Muscle layer of colon (tissue), 2 donors: ENCODE measurements around the gene PICALM.
"Not testable (repeated sequence)": the region's sequence is repeated elsewhere in the genome, so short reads cannot be mapped to it uniquely, and the experiment has no call there.

Source experiments
- H3K27ac ChIP-seq: one replicate; pipeline ENCODE4 v1.7.0; 2013; ENCODE audit warnings: low read depth, mild to moderate bottlenecking, low read length, moderate library complexity
- H3K27me3 ChIP-seq, 2 donors: one replicate each; pipeline ENCODE4 v1.7.0; 2013; ENCODE audit warnings: low read length in 2 of 2, mild to moderate bottlenecking in 2 of 2; ENCODE audit not compliant: insufficient read depth in 2 of 2, control insufficient read depth in 1 of 2
- H3K36me3 ChIP-seq: one replicate; pipeline ENCODE4 v1.7.0; 2013; ENCODE audit warnings: mild to moderate bottlenecking, low read length; ENCODE audit not compliant: insufficient read depth
- H3K4me1 ChIP-seq: one replicate; pipeline ENCODE4 v1.7.0; 2013; ENCODE audit warnings: mild to moderate bottlenecking, low read length; ENCODE audit not compliant: insufficient read depth
- H3K4me3 ChIP-seq, 2 donors: one replicate each; pipeline ENCODE4 v1.7.0; 2013; ENCODE audit warnings: low read length in 2 of 2, low read depth in 1 of 2, mild to moderate bottlenecking in 1 of 2, moderate library complexity in 1 of 2
- H3K9ac ChIP-seq: one replicate; pipeline ENCODE4 v1.7.0; 2013; ENCODE audit warnings: low read length
- H3K9me3 ChIP-seq: one replicate; pipeline ENCODE4 v1.7.0; 2013; ENCODE audit warnings: mild to moderate bottlenecking, low read length
- donor health status: abdominal sarcoma.
- donor health status: Adenocarcinoma of cecum.

The PICALM gene

GRCh38 chr11:86105601-86106000, 36.7 kb upstream of the PICALM start:
- not testable (repeated sequence) for H3K9me3 ChIP-seq, H3K27me3 ChIP-seq, H3K9ac ChIP-seq, H3K4me1 ChIP-seq, H3K36me3 ChIP-seq, H3K27ac ChIP-seq, H3K4me3 ChIP-seq

- Histone ChIP-seq H3K27ac (no peak overlapping the region), H3K9ac (no peak overlapping the region), H3K4me3 (no peak overlapping the region), H3K4me1 (no peaks in the 10 kb centered on the region), H3K36me3 (no peaks in the 10 kb centered on the region), H3K27me3 (no peaks in the 10 kb centered on the region), H3K9me3 (no peaks in the 10 kb centered on the region)
These were observed 34.9 kb upstream of the PICALM start for GRCh38 chr11:86103808-86104207.

GRCh38 chr11:86101941-86102407, 33.1 kb upstream of the PICALM start:
- no peaks in the 10 kb centered on the region for H3K27me3 ChIP-seq
- H3K9me3 ChIP-seq = no peaks in the 10 kb centered on the region
- H3K4me3 ChIP-seq = no peak overlapping the region
- H3K4me1 ChIP-seq = no peaks in the 10 kb centered on the region
- no peak overlapping the region for H3K27ac ChIP-seq
- no peak overlapping the region for H3K9ac ChIP-seq
- no peaks in the 10 kb centered on the region for H3K36me3 ChIP-seq

- Histone ChIP-seq H3K9ac (no peak overlapping the region), H3K27ac (no peak overlapping the region), H3K9me3 (no peaks in the 10 kb centered on the region), H3K36me3 (no peaks in the 10 kb centered on the region), H3K4me3 (no peak overlapping the region), H3K4me1 (no peaks in the 10 kb centered on the region), H3K27me3 (no peaks in the 10 kb centered on the region)
These were observed 32.6 kb upstream of the PICALM start for GRCh38 chr11:86101493-86101892.

GRCh38 chr11:86099874-86100273, 31.0 kb upstream of the PICALM start:
- H3K9me3 ChIP-seq = no peaks in the 10 kb centered on the region
- H3K27ac ChIP-seq = no peak overlapping the region
- no peaks in the 10 kb centered on the region for H3K4me1 ChIP-seq
- H3K36me3 ChIP-seq = no peaks in the 10 kb centered on the region
- no peak overlapping the region for H3K9ac ChIP-seq
- H3K27me3 ChIP-seq = no peaks in the 10 kb centered on the region
- no peak overlapping the region for H3K4me3 ChIP-seq

GRCh38 chr11:86097980-86098379, 29.1 kb upstream of the PICALM start:
- H3K27me3 ChIP-seq = no peaks in the 10 kb centered on the region
- H3K27ac ChIP-seq = no peak overlapping the region
- H3K4me1 ChIP-seq = no peaks in the 10 kb centered on the region
- H3K9ac ChIP-seq = no peak overlapping the region
- H3K9me3 ChIP-seq = no peaks in the 10 kb centered on the region
- no peak overlapping the region for H3K4me3 ChIP-seq
- H3K36me3 ChIP-seq = no peaks in the 10 kb centered on the region

GRCh38 chr11:86091566-86091965, 22.7 kb upstream of the PICALM start:
- peaks cover 5% of the 10 kb centered on the region for H3K4me1 ChIP-seq
- no peaks in the 10 kb centered on the region for H3K27me3 ChIP-seq
- no peaks in the 10 kb centered on the region for H3K36me3 ChIP-seq
- no peak overlapping the region for H3K4me3 ChIP-seq
- H3K9me3 ChIP-seq = no peaks in the 10 kb centered on the region
- H3K27ac ChIP-seq = no peak overlapping the region
- no peak overlapping the region for H3K9ac ChIP-seq

- no peaks in the 10 kb centered on the region for H3K36me3 ChIP-seq
- no peak overlapping the region for H3K9ac ChIP-seq
- no peaks in the 10 kb centered on the region for H3K9me3 ChIP-seq
- no peak overlapping the region for H3K27ac ChIP-seq
- H3K4me3 ChIP-seq = no peak overlapping the region
- H3K4me1 ChIP-seq = peaks cover 5% of the 10 kb centered on the region
- no peaks in the 10 kb centered on the region for H3K27me3 ChIP-seq
These were observed 22.2 kb upstream of the PICALM start for GRCh38 chr11:86091086-86091485.

GRCh38 chr11:86089659-86090058, 20.8 kb upstream of the PICALM start:
- Histone ChIP-seq H3K9me3 (no peaks in the 10 kb centered on the region), H3K27ac (no peak overlapping the region), H3K9ac (no peak overlapping the region), H3K4me3 (no peak overlapping the region), H3K36me3 (no peaks in the 10 kb centered on the region), H3K4me1 (peaks cover 5% of the 10 kb centered on the region), H3K27me3 (no peaks in the 10 kb centered on the region)

GRCh38 chr11:86087688-86088087, 18.8 kb upstream of the PICALM start:
- not testable (repeated sequence) for H3K27me3 ChIP-seq, H3K4me3 ChIP-seq, H3K9me3 ChIP-seq, H3K4me1 ChIP-seq, H3K36me3 ChIP-seq, H3K27ac ChIP-seq, H3K9ac ChIP-seq

- no peak overlapping the region for H3K9ac ChIP-seq
- no peaks in the 10 kb centered on the region for H3K27me3 ChIP-seq
- no peak overlapping the region for H3K4me3 ChIP-seq
- no peaks in the 10 kb centered on the region for H3K36me3 ChIP-seq
- H3K4me1 ChIP-seq = peaks cover 5% of the 10 kb centered on the region
- no peaks in the 10 kb centered on the region for H3K9me3 ChIP-seq
- H3K27ac ChIP-seq = no peak overlapping the region
These were observed 18.4 kb upstream of the PICALM start for GRCh38 chr11:86087256-86087655.

- Histone ChIP-seq H3K4me1 (no peaks in the 10 kb centered on the region), H3K27ac (no peak overlapping the region), H3K36me3 (no peaks in the 10 kb centered on the region), H3K9me3 (no peaks in the 10 kb centered on the region), H3K9ac (no peak overlapping the region), H3K4me3 (no peak overlapping the region), H3K27me3 (no peaks in the 10 kb centered on the region)
These were observed 12.6 kb upstream of the PICALM start for GRCh38 chr11:86081455-86081854.
